IPS DF 4.7 (cell line): Measurements from ENCODE around the gene INSC.

Source experiments
- DNase-seq: peaks from one replicate; pipeline ENCODE4 v3.0.0-alpha.2; 2013; ENCODE audit warnings: low spot score; ENCODE audit errors: extremely low read depth

The INSC gene

GRCh38 chr11:15213471-15214231 lies 98.9 kb downstream of the INSC start:
- no peak for DNase-seq

- DNase-seq = no peak
Measured at GRCh38 chr11:15215005-15215404, 100.3 kb downstream of the INSC start.

- DNase-seq = no peak
Measured at GRCh38 chr11:15216678-15217077, 102.0 kb downstream of the INSC start.

DNA sequence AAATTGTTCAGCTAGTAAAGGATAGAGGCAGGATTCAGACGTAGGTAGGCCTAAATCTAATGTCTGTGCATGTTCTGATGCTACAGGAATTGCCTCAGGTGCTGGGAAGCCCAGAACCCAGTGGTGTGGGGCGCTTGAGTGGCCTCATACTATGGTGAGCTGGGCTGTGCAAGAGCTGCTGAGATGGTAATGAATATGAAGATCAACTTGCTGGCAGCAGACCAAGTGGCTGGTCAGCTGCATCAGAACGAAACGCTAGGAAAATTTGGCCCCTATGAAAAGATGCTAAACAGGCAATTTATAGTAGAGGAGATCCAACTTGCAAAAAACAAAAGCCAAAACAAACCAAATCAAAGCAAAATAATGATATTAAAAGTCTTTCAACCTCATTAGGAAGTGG lies 102.7 kb downstream of the INSC start:
- DNase-seq = no peak

GRCh38 chr11:15222777-15223176 lies 108.1 kb downstream of the INSC start:
- no peak for DNase-seq

DNA sequence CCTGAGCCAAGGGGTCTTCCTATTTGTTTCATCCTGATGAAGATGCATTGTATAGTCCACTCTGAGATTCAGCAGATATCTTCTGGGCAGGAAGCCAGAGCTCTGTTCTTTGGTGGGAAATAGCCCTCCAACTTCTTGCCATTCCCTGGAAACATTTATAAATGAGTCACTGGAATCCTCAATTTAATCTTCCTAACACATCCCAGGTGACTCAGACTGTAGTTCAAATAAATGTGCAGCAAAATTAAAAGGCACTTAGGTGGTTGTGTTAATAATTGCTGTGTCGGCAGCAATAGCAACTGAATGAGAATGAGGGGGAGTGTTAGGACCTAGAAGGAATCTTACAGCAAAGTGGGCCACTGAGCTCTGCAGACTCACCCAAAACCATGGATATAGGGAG lies 108.6 kb downstream of the INSC start:
- no peak for DNase-seq

GRCh38 chr11:15224466-15224865 lies 109.7 kb downstream of the INSC start:
- DNase-seq = no peak

- no peak for DNase-seq
Measured at GRCh38 chr11:15227011-15227410, 112.3 kb downstream of the INSC start.

DNA sequence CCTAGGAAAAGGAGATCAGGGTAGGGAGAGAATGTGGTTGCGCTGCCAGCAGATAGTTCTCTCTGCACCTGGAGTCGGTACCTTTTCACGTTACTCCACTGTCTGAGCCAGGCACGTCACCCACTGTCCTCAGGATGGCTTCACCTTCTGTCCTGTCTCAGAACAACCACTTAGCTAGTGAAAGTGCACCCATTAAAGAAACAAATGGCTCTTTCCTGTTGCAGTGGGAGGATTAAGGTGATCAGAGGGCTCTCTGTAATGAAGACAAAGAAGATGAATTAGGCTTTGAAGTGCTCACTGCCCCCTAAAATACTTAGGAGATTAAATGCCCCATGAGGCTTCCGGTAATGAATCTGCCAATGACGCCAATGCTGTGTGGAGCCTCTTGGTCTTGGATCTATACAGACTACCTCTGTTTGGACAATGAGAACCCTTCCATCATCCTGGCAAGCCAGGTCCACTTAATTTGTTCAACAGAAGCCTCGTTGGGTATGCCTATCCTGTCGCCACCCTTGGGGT lies 113.7 kb downstream of the INSC start:
- DNase-seq = no peak

- DNase-seq = no peak
Measured at GRCh38 chr11:15229069-15229468, 114.3 kb downstream of the INSC start.

GRCh38 chr11:15232496-15232895 lies 117.8 kb downstream of the INSC start:
- no peak for DNase-seq

DNA sequence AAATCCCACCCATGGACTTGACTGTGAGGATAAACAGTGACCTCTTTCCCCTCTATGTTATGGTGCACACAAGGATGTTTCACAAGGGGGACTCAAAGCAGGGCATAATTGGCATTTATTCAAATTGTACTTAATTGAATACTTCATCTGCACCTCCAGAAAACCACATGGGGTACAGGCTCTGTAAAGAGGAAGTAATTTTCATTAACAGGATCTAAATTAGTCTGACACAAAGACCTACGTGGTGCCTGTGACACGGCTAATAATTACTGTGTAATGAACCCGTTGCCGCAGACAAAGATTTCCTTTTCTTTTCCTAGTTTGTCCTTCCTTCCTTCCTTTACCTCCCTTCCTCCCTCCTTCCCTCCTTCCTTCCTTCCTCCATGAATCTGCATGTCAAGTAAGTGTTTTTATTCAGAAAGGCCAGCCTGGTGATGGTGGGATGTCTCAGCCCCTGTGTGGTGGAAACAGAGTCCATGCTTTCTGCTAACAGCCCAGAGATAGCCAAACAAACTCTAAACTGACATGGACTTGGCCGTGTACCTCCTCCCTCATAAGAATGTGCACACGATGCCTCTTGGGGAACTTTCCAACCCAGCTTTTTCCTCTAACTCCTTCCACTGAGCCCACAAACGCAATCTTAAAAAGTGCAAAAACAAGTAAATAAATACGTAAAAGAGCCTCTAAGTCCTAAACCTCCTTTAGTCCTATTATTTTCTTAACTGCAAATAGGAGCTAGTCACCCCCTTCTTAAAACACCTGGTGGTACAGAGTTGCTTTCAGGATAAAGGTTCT lies 118.8 kb downstream of the INSC start:
- DNase-seq = no peak

DNA sequence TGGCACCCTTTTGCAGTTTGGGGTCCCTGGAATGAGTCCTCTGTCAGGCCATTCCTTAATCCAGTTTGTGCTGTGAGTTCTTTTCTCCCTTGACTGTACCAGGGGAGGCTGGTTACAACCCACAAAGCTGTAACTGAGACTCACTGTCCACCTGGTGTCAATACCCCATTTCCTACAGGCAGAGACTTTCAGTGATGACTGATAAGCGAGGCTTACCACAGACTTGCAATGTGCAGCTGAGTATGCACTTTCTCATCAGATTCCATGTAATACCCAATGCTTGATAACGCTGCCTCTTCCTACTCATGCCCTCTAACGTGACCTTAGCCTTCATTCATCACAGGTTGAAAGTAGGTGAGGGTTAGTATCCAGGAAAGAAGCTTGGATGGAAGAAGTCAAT lies 120.1 kb downstream of the INSC start:
- DNase-seq = no peak

- no peak for DNase-seq
Measured at GRCh38 chr11:15236559-15236958, 121.8 kb downstream of the INSC start.

DNA sequence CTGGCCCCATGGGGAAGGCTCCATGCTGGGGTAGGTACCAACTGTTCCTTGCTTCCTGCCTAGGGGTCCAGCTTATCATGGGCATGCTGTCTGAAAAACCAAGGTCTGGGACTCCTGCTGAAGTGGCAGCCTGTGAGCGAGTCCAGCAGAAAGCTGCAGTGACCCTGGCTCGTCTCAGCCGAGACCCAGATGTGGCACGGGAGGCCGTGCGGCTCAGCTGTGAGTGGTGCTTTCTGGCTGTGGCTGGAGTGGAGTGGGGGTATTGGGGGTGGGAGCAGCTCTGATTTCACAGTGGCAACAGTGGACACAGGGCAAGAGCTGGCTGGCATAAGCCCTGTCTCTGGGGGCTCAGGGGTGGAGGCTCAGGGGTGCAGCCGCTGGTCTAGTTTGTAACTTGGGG lies 124.1 kb downstream of the INSC start:
- no peak for DNase-seq

DNA sequence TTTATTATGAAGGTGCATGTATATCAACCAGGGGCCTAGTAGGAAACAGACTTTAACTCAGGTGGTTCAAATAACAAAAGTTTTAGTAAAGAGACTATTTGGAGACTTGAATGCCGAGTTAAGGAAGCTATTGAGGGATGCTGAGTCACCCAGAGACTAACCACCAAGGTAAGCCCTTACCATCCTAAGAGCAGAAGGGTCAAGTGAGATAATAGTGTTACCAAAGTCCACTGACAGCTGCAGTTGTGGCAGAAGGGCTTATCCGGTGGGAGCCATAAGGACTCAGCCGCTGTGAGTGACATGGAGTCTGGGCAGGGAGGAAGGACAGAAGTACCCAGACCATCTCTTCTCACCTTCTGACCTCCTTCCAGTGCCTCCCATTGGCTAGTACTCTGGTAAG lies 134.0 kb downstream of the INSC start:
- no peak for DNase-seq

DNA sequence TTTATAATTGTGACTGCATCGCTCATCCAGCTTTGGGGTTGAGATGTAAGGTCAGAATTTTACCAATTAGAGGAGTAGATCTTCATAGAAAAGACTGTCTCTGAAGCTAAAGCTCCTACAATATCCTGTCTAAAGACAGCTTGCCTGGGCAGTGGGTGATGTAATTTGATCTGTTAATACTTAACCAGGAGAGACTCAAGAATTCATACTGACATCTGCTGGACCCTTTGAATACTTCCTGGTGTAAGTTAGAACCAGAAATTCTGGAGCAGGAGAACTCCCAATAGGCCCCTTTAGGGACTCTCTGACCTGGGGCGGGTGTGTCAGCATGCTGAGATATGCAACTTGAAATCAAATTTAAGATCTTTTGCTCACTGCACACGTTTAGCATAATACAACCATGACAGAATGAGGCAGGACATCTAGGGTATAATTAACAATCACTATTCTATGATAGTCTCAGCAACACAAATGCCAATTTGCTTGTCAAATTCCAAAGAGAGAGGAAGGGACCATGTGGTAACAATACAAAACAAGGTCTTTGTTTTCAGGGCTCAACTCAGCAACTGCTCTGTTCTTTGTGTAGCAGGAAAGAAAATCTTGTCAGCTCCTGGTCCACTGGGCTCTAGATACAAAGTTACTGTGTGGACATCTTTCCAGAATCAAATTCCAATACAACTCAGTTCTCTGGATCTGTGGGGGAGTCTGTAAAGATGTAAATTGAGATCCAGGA lies 143.9 kb downstream of the INSC start:
- no peak for DNase-seq

DNA sequence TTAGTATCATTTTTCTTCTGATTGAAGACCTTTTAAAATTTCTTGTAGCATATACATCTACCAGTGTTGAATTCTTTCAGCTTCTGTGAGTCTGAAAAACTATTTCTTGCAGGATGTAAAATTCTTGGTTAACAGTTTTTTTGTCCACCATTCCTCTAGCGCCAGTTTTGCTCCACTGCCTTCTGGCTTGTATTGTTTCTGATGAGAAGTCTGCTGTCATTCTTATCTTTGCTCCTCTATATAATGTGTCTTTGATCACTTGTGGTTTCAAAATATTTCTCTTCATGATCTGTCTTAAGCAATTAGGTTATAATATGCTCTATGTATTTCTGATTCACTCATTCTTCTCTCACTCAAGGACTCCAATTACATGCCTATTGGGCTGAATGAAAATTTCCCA lies 152.3 kb downstream of the INSC start:
- DNase-seq = no peak

DNA sequence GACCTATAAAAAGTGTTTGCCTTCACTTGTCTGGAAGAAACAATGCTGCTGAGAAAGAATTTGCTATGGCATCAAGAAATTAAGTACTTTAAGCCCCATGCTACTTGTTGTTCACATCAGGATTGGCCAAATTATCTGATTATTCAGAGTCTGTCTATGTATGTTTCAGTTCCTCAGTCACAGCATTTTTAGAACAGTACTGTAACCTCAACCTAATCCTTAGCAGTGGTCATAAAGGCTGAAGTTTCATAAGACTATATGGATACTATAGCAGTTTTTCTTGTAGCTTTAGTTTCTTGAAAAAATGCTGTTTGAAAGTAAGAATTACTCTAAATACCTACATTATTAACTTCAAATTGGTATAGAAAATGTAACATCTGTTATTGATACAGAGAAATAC lies 153.9 kb downstream of the INSC start:
- no peak for DNase-seq

DNA sequence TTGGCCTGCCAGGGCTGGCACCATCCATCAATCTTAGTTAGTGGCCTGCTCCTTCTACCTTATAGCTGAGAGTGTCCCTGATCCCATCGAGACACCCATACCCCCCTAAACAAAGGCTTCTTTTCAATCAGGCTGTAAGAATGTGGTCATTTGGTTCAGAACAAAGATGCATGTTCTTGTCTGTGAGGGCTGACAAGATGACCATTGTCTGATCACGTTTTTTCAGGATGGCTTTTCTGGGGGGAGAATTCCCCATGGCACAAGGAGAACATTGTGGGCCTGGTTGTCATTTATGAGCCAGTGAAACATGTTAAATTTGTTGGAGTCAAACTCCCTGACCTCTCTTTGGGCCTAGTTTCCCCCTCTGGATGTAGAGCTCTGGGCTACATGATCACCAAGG lies 160.4 kb downstream of the INSC start:
- no peak for DNase-seq

DNA sequence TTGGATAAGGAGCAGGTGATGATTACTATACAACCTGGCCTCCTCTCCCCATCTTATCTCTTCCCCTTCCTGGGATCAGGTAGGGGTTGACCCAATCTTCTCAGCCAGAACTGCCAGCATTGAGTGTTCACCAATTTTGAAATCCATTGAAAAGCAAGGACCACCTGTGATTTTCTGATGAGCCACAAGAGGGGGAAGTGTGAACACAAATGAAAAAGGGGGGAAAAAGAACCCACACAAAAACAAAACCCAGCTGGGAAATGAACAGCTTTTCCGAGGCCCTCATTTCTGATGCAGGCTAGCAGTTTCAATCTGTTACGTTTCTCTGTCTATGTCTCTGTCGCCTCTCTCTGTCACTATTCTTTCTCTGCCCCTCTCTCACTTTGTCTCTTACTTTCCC lies 161.9 kb downstream of the INSC start:
- DNase-seq = no peak

DNA sequence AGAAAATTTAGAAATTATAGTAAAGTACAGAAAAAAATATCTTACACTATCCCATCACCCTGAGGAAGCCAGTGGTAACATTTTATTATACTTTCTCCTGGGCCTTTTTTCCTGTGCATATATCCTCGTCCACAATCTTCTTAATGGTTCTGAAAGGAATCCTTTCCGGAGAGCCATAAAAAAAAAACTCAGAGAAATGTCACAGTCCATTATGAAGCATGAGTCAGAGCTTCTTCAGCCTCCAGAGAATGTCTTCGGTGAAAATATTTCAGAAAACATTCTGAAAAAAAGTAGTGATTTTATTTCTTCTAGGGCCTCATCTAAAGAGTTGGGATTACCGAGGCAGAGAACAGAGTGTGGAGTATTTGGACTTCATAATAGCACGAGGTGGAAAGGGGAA lies 163.4 kb downstream of the INSC start:
- DNase-seq = no peak
